ENCODE measurements around the gene TAB3.

TAB3 gene, protein sequence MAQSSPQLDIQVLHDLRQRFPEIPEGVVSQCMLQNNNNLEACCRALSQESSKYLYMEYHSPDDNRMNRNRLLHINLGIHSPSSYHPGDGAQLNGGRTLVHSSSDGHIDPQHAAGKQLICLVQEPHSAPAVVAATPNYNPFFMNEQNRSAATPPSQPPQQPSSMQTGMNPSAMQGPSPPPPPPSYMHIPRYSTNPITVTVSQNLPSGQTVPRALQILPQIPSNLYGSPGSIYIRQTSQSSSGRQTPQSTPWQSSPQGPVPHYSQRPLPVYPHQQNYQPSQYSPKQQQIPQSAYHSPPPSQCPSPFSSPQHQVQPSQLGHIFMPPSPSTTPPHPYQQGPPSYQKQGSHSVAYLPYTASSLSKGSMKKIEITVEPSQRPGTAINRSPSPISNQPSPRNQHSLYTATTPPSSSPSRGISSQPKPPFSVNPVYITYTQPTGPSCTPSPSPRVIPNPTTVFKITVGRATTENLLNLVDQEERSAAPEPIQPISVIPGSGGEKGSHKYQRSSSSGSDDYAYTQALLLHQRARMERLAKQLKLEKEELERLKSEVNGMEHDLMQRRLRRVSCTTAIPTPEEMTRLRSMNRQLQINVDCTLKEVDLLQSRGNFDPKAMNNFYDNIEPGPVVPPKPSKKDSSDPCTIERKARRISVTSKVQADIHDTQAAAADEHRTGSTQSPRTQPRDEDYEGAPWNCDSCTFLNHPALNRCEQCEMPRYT

DNA sequence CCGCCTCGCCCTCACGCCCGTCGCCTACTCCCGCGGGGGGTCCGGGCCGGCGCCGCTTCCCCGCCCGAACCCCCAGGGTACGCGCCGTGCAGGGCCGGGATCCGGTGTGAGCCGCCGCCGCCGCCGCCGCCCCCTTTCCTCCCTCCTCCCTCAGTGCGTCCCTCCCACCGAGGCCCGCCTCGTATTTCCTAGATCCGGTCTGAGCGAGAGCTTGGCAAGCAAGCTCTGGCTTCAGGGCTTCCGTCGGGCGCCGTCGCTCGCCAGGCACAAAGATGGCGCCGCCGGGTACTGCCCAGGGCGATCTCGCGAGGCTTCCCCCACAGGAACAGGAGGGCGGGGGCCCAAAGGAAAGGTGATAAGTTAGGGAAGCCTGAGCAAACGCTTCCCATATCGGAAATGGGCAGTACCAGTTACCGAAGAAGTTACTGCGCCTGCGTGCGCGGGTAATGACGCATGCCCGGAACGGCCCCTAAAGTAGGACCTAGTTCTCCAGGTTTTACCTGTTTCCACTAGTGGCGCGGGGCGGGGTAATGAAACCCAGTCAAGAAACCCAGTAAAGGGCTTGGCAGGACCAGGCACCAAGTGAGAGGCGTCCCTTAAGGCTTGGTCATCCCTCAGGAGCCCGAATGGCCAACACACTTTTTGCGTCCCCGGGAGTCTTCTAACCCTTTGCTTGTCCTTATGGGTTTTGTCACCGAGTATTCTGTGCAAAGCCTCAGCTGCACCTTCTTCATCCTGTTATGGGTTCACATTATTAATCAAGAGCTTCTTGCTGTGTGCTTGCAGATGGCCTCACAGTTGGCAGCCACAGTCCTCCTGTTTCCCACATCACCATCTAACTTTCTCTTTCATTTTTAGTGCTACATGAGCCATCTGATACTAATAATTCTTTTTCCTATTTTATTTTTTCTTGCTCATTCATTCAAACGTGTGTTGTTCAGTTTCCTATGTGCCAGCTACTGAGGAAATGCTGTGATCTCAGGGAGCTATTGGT, at the start of gene TAB3:
Gene TAB3 (minus strand): TSS at position 108 of the 994 bp plus-strand sequence. CDS start 29,666 bp downstream, outside the sequence.
- DNase-seq = peak; percentile 85 to 96 (median 94)

DNA sequence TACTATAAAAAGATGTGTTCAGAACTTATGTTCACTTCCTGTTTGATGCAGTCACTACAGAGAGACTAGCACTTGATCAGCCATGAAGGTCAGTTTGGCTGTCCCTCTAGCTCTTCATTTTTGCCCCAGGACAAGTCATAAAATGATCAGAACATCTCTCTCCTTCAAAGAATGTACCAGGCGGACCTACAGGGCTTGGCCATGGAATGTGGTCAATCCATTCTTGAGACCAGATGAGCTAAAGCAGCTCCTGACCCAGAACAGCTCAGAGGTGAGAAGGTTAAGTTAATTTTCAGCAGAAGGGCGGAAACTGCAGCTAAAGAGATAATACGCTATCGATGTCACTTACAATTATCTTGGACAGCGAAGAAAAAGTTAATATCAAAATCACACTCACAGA, 49.2 kb upstream of the TAB3 start:
- DNase-seq = no peak

DNA sequence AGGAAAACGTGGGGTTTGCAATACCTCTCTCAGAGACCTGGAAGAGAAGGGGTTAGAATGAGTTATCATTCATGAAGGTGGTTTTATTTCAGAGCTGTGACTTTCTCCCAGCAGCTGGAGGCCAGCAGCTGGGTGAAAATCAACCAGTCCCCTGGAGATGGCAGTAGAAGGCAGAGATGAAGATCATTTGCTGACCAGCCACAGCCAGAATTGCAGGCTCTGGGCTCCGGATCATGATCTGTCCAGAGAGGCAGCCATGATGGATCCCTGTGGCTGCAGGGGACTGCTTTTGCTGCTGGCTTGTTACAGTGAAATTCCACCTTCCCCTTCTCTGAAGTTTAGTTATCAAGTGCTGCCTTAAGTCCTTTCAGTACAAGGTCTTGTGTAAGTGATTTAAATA, 46.9 kb upstream of the TAB3 start:
- no peak for DNase-seq

DNA sequence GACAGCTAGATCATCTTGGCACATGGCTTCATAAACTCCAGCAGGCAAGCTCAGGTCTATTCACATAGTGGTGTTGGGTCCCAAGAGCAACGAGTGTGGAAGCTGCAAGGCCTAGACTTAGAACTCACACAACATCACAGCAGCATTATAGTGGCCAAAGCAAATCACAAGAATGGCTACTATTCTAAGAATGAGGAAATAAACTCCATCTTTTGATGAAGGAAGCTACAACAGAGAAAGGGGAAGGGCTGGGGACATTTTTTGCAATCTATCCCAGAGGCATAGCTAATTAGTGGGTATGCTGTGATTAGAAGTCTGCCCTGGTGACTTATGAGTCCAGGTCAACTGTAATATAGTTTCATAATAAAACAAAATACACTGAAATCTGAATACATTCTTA, 42.9 kb upstream of the TAB3 start:
- no peak for DNase-seq

DNA sequence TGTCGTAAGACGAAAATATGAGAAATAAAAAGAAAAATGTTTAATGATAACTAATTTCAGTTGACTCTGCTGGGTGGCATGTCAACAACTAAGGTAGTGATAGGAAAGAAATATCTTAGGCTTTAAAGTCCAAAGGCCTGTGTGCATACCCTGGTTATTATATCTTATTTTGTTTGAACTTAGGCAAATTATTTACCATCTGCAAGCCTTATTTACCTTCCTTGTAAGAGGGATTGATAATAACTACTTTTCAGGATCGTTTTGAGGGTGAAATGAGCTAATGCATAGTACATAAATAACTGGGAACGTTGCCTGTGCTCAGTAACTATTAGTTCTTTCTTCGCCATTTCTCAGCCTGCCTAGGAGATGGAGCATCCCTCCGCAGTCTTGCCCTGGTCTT, 41.6 kb upstream of the TAB3 start:
- DNase-seq = no peak

DNA sequence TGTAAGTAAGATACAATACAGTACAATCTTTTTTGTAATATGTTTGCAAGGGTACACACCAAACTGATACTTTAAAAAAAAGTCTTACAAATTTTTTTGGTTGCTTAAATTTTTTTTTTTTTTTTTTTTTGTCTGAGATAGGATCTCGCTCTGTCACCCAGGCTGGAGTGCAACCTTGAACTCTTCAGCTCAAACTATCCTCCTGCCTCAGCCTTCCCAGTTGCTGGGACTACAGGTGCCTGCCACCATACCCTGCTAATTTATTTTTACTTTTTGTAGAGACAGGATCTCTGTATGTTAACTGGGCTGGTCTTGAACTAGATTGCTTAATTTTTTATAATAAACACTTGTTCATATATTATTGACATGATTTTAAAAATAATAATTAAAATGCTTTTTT, 41.1 kb upstream of the TAB3 start:
- DNase-seq = no peak

DNA sequence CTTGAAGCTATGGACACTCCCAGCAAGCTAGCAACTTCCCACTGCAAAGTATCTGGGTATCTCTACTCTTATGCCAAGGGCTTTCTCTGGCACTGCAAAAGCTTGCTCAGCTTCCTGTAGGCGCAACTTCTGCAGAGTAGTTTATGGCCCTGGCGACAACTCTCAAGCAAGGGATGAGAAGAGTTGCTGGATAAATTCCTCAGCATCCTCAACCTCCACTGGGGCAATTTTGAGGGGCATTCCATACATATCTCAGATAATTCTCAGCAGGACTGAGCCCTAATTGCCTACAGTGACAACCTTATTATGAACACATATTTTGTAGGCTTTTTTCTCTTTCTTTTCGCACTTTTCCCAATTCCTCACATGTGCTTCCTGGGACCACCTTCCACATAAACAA, 31.2 kb upstream of the TAB3 start:
- no peak for DNase-seq

DNA sequence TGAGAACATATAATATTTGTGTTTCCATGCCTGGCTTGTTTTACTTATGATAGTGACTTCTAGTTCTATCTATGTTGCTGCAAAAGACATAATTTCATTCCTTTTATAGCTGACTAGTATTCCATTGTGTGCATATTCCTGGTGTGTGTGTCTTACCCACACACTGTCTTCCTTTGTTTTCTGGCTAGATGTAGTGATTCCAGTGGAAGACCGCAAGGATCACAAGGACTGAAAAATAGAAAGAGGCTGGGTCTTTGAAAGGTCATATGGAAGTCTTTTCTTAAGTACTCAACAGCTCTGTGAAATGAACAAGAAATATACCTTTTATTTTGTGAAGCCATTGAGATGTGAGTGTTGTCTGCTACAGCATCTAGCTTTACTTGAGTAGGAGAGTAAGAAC, 29.4 kb upstream of the TAB3 start:
- no peak for DNase-seq

DNA sequence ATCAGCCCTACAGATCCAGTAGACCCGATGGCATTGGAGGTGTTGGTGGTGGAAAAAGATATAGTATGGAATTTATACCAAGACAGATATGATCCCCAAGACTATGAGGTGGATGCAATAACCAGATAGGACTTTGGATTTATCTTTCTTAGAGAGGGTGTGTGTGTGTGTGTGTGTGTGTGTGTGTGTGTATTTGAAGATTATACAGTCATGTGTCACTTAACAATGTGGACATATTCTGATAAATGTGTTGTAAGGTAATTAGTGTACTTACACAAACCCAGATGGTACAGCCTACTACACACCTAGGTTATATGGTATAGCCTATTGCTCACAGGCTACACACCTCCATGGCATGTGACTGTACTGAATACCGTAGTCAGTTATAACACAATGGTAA, 24.4 kb upstream of the TAB3 start:
- DNase-seq = no peak

DNA sequence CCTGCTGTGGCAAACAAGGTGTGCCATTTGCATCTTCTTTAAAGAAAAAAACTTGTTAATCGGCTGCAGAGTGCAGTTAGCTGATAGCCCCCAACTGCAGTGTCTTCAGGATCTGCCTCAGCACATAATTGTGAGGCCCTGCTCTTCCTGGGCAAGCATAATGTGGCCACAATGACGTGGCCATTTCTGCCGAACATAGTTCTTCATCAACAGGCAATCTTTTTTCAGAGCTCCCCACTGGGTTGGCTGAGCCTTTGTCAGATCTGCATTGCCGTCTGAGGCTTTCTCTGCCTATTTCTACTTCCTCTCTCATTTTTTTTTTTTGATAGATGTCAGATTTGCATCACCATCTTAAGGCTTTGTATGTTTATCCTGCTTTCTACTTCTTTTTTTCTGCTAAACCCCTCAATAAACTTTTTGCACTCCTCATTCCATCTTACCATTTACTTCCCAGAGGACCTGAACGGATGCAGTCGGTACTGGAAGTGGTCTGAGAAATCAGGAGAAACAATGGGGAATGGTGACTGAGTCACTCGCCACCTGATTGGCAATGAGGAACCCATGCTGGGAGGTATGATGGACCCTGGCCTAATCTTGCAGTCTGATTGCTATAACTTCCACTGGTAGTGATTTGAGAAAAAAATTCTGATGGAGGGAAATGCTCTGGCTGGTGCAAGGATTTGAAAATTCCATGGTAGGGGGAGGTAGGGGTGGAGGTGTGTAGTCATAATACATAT, 21.2 kb upstream of the TAB3 start:
- DNase-seq = peak in 2 of 6 experiments; percentile 13 to 16

DNA sequence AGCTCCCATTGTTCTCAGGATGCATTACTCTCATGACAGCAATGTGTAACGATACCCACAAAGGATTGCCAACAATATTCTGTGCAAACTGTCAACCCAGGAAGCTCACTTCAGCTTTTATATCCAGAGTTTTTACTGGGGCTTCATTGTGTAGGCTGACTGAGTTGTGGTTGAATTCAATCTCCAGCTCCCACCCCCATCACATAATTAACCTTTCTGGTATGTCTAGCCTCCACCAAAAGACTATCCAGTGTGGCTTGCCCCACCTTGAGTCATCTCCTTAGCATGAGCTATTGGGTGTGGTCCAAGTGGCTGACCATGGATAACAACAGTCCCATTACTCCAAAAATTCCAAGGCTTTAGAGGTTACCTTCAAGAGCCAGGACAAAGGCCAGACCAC, 17.7 kb upstream of the TAB3 start:
- DNase-seq = no peak

DNA sequence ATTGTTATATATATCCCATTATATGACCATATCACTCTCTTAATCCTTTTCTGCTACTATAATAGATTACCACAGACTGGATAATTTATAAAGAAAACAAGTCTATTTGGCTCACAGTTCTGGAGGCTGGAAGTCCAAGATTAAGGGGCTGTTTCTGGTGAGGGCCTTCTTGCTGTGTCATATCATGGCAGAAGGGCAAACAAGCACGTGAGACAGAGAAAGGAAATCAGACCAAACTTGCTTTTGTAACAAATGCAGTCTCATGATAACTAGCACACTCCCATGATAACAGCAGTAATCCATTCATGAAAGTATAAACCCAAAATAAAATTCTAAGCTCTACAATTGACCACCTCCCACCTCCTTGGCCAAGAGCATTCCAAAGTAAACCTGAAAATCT, 16.3 kb upstream of the TAB3 start:
- DNase-seq = no peak

DNA sequence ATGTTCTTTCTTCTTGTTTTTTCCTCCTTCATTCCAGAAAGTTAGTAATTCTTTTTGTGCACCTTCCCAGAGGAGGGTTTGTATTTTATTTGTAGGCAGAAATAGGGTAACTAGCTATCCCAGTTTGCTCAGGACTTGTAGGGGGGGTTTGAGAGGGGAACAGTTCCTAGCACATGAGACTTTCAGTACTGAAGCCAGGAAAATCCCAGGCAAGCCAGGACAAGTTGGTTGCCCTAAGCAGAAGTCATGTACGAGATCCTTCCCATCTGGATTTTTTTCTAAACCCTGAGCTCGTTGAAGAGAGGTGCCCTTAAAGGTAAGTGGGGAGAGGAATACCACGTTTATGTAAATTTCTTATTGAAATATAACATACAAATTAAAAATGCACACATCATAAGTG, 15.6 kb upstream of the TAB3 start:
- DNase-seq = no peak

DNA sequence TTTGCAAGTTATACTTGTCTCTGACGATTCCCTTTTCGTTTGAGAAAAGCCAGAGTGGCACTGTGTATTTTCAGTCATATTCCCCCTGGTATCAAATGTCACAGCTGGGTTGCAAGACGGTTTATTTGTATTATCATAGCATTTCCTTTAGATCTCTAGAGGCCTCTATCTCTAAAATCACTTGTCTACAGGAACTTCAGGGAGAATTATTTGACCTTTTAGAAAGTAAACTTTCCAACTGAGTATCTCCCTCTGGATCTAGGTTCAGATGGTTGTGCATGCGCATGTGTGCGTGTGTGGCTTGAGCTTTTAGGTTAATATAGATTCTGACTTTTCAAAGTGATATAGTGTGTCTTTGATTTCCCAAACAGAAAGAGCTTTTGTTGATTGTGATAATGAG, 15.1 kb upstream of the TAB3 start:
- DNase-seq = no peak

DNA sequence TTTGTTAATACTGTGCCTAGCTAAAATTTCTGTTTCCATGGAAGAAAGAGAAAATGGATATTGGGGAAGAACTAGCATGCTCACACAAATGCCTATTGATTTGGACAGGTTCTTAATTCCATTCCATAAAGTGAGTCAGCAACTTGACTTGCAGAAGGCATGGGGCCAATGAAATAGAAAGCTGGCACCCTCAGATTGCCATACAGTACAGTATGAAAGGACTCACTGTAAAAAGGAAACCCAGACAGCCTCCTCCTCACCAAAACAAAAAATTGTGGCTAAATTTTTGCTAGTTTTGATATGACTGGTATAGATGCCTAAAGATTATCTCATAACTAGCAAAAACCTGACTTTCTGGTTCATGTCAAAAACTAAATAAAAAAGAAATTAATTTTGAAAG, 11.2 kb upstream of the TAB3 start:
- no peak for DNase-seq

DNA sequence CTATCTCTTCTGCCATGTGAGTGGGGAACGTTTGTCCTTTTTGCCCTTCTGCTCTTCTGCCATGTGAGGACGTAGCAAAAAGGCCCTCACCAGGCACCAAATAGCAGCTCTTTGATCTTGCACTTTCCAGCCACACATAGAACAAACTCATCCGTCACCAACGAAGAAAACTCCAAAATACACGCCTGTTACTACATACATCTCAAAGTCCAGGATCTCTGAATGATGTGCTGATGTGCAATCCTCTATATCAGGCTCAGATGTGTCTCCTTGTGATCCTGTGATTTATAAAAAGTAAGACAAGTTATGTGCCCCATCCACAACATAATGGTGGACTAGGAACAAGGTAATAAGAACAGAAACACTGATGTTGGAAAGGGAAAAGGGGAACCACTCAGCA, 9.8 kb upstream of the TAB3 start:
- DNase-seq = no peak

DNA sequence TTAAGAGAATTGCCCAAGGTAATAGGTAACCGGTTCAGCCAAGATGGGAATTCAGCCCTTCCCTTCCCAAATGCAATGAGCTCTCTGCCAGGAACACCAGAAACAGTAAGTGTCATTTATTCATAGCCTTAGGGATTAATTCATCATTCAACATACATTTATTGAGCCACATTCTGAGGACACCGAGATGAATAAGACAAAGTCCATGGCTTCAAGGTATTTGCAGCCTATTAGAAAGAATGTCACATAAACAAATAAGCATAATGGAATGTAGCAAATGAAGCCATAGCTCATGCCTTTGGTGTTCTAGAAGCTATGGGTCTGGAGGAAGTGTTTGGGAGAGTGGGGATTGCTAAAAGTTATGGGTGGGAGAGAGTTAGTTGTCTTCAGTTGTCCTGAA, 6.3 kb upstream of the TAB3 start:
- no peak for DNase-seq

DNA sequence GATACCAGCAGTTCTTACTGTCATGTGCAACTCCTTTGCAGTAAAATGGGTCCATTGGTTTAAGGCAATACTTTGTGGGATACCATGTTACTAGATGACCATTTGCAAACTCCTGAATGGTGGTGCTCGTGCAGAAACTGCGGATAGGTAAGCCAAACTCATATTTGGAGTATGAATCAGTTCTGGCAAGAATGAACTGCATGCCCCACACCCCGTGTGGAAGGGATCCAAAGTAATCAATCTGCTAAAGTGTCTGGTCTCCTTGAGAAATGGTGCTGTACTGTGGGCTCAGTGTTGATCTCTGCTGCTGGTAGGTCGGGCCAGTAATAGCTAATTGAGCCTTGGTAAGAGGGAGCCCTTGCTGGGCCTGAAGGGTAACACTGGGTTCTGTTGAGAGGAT, 4.2 kb upstream of the TAB3 start:
- no peak for DNase-seq

DNA sequence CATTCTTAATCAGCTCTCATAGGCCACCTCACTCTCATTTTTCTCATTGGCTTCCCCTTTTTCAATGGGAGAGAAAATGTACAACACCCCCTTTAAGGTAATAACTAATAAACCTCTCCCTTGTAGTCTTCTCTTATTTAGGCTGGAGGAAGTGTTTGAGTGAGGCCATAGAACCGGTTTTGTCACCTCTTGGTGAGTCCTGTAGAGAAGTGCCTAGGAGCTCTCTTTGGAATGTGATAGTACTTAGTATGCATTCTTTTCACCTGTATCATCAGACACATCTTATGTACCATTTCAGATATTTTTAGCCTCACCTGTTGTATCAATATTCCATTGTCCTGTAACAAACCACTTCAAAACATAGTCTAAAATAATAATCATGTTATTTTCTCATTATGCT, 3.5 kb upstream of the TAB3 start:
- DNase-seq = no peak

DNA sequence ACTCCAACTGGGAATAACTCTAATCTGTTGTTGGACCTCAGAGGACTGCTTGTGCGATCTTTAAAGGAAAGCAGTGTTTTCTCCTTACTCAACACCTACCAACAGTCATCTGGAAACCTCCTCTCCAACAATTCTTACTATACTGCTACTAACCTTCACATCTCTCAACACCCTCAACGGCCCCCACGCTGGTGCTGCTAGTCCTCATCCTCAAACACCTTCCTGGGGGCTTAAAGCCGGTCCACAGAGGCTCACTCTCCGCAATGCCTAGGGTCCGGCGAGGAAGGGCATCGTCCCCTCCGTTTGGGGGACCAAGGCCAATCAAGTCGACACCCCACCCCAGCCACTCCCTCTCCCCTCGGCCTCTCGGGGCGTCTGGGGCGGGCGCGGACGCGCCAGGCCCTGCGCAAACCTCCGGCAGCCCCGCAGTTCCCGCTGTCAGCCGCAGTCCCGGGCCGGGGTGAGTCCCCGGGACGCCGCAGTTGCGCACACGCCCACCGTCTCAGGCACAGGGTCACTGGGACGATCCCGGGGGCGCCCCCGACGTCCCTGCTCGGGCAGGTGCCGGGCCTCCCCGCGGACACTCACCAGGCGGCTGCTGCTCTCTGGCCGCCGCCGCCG, 418 bp downstream of the TAB3 start:
- DNase-seq = peak in 2 of 6 experiments; percentile 33 to 45

DNA sequence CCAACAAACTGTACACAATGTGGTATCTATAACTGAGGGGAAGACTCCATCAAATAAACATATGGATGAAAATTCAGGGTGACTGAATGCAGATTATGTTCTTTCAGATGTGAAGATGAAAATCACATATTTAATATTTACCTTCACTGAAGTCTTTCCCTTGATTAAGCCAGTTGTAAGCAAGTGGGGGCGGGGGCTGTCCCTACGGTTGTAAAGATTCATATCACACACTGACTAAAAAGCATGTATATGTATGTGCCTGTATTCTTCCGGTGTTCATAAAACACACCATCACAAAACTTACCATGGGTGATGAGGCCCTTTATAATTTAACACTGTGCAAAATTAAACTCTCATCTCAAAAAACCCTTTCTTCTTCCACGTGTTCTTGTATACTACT, 1.3 kb downstream of the TAB3 start:
- DNase-seq = peak in 2 of 6 experiments; percentile 0 to 5

DNA sequence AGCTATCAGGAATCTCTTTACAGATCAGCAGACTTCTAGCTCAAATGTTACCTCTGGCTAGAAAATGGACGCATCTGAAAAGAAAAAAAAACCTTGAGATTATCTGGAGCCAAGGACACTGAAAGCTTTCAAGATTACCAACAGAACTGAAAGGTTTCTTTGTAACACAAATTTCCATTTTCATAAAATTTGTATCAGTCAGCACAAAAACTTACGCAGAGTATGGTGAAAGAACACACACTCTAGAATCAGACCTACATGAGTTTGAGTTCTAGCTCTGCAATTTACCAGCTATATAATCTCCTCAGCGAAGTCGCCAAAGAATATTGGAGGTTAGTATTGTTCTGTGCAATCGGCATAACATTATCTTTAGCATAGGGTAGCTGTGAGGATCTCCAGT, 1.8 kb downstream of the TAB3 start:
- no peak for DNase-seq

All from stimulated activated naive CD4-positive, alpha-beta T cell (primary cell).